ENCODE results near the gene TSEN34. TPM values are rescaled to one million over a fixed set of nuclear protein-coding genes. Genes with fewer than 3 reads are reported as not detected.
"Not testable (repeated sequence)": the region's sequence is repeated elsewhere in the genome, so short reads cannot be mapped to it uniquely, and the experiment has no call there.

TSEN34 gene
- total RNA-seq, 4 donors from 2014 or later, result 36.1 to 49.3 (median 40.3) TPM

GRCh38 chr19:54179262-54179852 is 11.8 kb upstream of the TSEN34 start:
- ATAC-seq (ENCODE audit: low FRiP score), result no peak
- TF ChIP-seq, protein P1, sequence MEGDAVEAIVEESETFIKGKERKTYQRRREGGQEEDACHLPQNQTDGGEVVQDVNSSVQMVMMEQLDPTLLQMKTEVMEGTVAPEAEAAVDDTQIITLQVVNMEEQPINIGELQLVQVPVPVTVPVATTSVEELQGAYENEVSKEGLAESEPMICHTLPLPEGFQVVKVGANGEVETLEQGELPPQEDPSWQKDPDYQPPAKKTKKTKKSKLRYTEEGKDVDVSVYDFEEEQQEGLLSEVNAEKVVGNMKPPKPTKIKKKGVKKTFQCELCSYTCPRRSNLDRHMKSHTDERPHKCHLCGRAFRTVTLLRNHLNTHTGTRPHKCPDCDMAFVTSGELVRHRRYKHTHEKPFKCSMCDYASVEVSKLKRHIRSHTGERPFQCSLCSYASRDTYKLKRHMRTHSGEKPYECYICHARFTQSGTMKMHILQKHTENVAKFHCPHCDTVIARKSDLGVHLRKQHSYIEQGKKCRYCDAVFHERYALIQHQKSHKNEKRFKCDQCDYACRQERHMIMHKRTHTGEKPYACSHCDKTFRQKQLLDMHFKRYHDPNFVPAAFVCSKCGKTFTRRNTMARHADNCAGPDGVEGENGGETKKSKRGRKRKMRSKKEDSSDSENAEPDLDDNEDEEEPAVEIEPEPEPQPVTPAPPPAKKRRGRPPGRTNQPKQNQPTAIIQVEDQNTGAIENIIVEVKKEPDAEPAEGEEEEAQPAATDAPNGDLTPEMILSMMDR (IDR thresholded peaks at IDR 0.05), result no peak
- no peak for DNase-seq (ENCODE audit: low spot score)

DNA sequence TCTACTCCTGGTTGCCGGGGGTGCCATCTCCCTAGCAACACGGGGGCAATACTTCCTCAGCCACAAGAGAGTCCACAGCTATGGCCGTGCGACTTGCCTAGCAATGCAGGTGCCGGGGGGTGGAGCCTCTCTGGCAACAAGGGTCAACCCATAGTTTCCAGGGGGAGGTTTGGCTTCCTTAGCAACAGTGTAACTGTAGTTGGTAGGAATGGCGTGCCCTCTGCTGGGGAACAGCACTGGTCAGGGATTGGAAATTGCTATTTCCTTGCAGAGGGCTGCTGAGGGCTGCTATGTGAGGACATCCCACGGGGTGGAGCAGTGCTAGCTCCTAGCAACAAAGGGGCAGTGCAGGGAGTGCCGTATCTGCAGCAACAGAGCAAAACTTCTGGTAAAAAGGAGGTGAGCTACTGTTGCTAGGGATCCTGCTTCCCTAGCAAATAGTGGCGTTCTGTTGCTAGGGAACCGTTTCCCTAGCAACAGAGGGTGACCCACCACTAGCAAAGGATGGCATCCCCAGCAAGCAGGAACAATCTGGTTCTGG is 11.1 kb upstream of the TSEN34 start:
- ATAC-seq (ENCODE audit: low FRiP score), result no peak
- DNase-seq (ENCODE audit: low spot score), result no peak
- TF ChIP-seq, protein P1 (IDR thresholded peaks at IDR 0.05), result no peak

DNA sequence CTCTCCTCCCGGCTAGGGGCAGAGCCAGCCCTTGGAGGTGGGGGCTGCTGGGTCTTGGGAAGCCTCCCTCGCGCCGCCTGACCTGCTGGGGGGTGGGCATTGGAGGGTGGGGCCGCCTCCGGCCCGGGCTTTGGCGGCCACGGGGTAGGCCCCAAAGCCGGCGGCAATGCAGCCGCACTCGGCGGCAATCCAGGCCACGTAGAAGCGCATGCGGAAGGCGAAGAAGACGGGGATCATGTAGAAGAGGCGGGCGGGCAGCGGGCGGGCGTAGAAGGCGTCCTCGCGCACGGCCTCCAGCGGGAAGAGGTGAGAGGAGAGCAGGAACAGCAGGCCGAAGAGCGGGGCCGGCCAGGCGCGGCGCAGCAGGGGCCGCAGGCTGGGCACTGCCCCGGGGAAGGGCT is 10.4 kb upstream of the TSEN34 start:
- ATAC-seq (ENCODE audit: low FRiP score) (no peak), DNase-seq (ENCODE audit: low spot score) (no peak)
- TF ChIP-seq, protein P1 (IDR thresholded peaks at IDR 0.05), result no peak

DNA sequence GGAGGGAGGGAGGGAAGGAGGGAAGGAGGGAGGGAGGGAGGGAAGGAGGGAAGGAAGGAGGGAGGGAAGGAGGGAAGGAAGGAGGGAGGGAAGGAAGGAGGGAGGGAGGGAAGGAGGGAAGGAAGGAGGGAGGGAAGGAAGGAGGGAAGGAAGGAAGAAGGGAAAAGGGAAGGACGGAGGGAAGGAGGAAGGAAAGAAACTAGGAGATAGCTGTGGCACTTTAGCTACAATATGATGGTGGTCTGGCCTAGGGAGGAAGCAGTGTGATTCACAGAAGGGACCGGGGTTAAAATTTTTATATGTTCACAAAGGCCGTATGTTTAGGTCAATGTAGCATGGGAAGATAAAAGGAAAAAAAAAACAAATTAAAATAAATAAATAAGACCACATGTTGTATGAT is 9.2 kb upstream of the TSEN34 start:
- DNase-seq (ENCODE audit: low spot score); ATAC-seq (ENCODE audit: low FRiP score): not testable (repeated sequence)

DNA sequence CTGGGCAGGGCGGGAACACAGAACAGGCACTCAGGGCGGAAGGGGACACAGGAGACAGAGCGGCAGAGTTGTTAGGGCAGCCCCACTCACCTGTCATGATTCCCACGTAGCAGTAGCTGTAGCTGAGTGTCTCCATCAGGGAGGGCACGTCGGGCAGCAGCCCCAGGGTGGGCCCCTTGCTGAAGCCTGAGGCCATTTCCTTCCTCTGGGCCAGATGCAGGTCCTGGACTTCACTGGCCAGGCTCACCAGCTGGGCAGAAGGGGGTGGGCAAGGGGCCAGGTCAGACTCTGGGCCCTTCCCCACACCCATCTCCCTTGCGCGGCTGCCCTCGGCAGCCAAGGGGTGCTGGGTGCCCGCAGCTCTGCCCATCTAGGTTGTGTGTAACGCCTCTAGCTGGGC is 7.7 kb upstream of the TSEN34 start:
- TF ChIP-seq, protein P1 (IDR thresholded peaks at IDR 0.05), result no peak
- DNase-seq (ENCODE audit: low spot score) (no peak), ATAC-seq (ENCODE audit: low FRiP score) (no peak)

DNA sequence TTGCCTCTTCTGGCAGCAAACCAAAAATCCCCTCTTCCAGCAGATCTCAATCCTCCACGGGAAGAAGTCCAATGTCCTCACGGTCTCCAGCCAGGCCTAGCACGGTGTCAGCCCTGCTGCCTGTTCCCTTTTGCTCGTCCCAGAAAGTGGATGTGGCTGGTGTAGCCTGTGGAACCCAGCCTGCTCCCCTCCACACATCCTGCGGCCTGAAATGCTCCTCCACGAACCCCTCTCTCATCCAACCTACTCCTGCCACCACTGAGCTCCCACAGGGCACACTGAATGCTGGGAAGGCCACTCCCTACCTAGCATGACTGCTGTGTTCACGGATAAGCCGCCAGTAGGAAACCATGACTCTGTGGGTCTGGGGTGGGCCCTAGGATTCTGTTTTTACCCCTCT is 4.8 kb upstream of the TSEN34 start:
- TF ChIP-seq, protein P1 (IDR thresholded peaks at IDR 0.05), result no peak
- no peak for DNase-seq (ENCODE audit: low spot score)
- ATAC-seq (ENCODE audit: low FRiP score), result no peak

GRCh38 chr19:54186934-54187381 is 4.2 kb upstream of the TSEN34 start:
- TF ChIP-seq, protein P1 (IDR thresholded peaks at IDR 0.05), result no peak
- ATAC-seq (ENCODE audit: low FRiP score), result no peak
- no peak for DNase-seq (ENCODE audit: low spot score)

Data from omental fat pad (tissue), 4 donors.